A549 (cell line): Measurements from ENCODE around the gene OTULINL. TPM values are rescaled to one million over a fixed set of nuclear protein-coding genes. Genes with fewer than 3 reads are reported as not detected.
"Not testable (repeated sequence)": the region's sequence is repeated elsewhere in the genome, so short reads cannot be mapped to it uniquely, and the experiment has no call there.

Source experiments
- ATAC-seq, 2 experiments: fragments of 200-7000 bp in 1 of 2; fragments of >200 bp in 1 of 2; cut with Nextera tagmentation in 1 of 2; cut with Tn5 transposase in 1 of 2; 3 replicates each; pipeline versions ENCODE4 v1.8.0 to v1.9.1; 2018 to 2020; ENCODE audit warnings: mild to moderate bottlenecking in 1 of 2, moderate library complexity in 1 of 2
- CTCF ChIA-PET: fragments of 300-600 bp; sonication (Branson Sonifier 250); formaldehyde crosslinking; extraction: SDS; loops from one replicate; lab custom pipeline; 2021; ENCODE audit warnings: antibody characterized with exemption, inconsistent platforms; lab: Yijun Ruan, JAX
- POLR2A ChIA-PET: fragments of 350-600 bp; formaldehyde crosslinking; extraction: SDS; loops from one replicate; lab custom pipeline; 2021; ENCODE audit warnings: antibody characterized with exemption, inconsistent platforms; lab: Yijun Ruan, JAX
- DNase-seq, 2 experiments: peaks; one replicate each; pipeline versions ENCODE4 v3.0.0 to v3.0.0-alpha.2; 2011 to 2016; ENCODE audit warnings: low read depth in 1 of 2, low spot score in 1 of 2
- FAIRE-seq: peaks from 2 replicates; lab custom pipeline; 2011; peaks lifted over from hg19 to GRCh38; lab: Jason Lieb, UNC
- H3K27ac ChIP-seq, 2 experiments: fragments of >200 bp; sonication (Bioruptor Twin); formaldehyde crosslinking; 3 replicates each; pipeline ENCODE4 v1.5.1; 2016 to 2017
- H3K4me1 ChIP-seq: fragments of >200 bp; sonication (Bioruptor Twin); formaldehyde crosslinking; 3 replicates; pipeline ENCODE4 v1.6.1; 2016
- H3K4me2 ChIP-seq: fragments of >200 bp; sonication (Bioruptor Twin); formaldehyde crosslinking; 3 replicates; pipeline ENCODE4 v1.6.1; 2016
- H3K4me3 ChIP-seq: fragments of >200 bp; sonication (Bioruptor Twin); formaldehyde crosslinking; 3 replicates; pipeline ENCODE4 v1.5.1; 2016
- H3K9me3 ChIP-seq: fragments of >200 bp; sonication (Bioruptor Twin); formaldehyde crosslinking; 3 replicates; pipeline ENCODE4 v1.6.1; 2016
- BCL3 ChIP-seq: fragments of >200 bp; sonication (Bioruptor Twin); formaldehyde crosslinking; IDR thresholded peaks from 3 replicates; pipeline ENCODE4 v1.6.1; 2016
- CBX2 ChIP-seq: fragments of 200-600 bp; sonication (generic); IDR thresholded peaks from 2 replicates; pipeline ENCODE4 v1.6.1; 2016; ENCODE audit warnings: low read depth, mild to moderate bottlenecking, borderline replicate concordance
- CBX8 ChIP-seq: fragments of 200-600 bp; sonication (generic); IDR thresholded peaks from 2 replicates; pipeline ENCODE4 v1.6.1; 2016
- CHD4 ChIP-seq: fragments of 200-600 bp; sonication (generic); IDR thresholded peaks from 2 replicates; pipeline ENCODE4 v1.6.1; 2016; ENCODE audit warnings: antibody characterized with exemption, mild to moderate bottlenecking, borderline replicate concordance
- FOSB ChIP-seq: fragments of 250-450 bp; sonication (Bioruptor Pico); IDR thresholded peaks from 2 replicates; pipeline ENCODE4 v1.5.0; 2020; ENCODE audit warnings: mild to moderate bottlenecking, moderate library complexity
- FOSL2 ChIP-seq, 2 experiments: fragments of 450-650 bp in 1 of 2; fragments of >200 bp in 1 of 2; sonication (Bioruptor Twin) in 1 of 2; formaldehyde crosslinking; IDR thresholded peaks; 2 replicates each; pipeline versions ENCODE4 v1.5.0 to v1.6.1; 2016 to 2020; ENCODE audit warnings: mild to moderate bottlenecking in 1 of 2, moderate library complexity in 1 of 2
- FOXS1 ChIP-seq: fragments of 250-450 bp; sonication (Bioruptor Pico); IDR thresholded peaks from 2 replicates; pipeline ENCODE4 v1.5.0; 2020; ENCODE audit warnings: mild to moderate bottlenecking, moderate library complexity
- GATA3 ChIP-seq: IDR thresholded peaks from 2 replicates; pipeline ENCODE4 v1.6.1; 2012; ENCODE audit warnings: borderline replicate concordance
- HDAC2 ChIP-seq: fragments of 200-600 bp; sonication (generic); IDR thresholded peaks from 2 replicates; pipeline ENCODE4 v1.6.1; 2016
- HMGXB4 ChIP-seq: fragments of 250-450 bp; sonication (Bioruptor Pico); IDR thresholded peaks from 2 replicates; pipeline ENCODE4 v1.5.0; 2021; ENCODE audit warnings: mild to moderate bottlenecking, moderate library complexity, borderline replicate concordance
- RAD21 ChIP-seq, 2 experiments: fragments of >200 bp in 1 of 2; sonication (Bioruptor Twin) in 1 of 2; formaldehyde crosslinking in 1 of 2; IDR thresholded peaks in 1 of 2; conservative IDR thresholded peaks in 1 of 2; 2 replicates in 1 of 2; 3 replicates in 1 of 2; pipeline ENCODE4 v1.6.1; 2012 to 2018; ENCODE audit warnings: inconsistent platforms in 1 of 2
- REST ChIP-seq: fragments of 200-600 bp; sonication (generic); IDR thresholded peaks from 2 replicates; pipeline ENCODE4 v1.6.1; 2016; ENCODE audit warnings: antibody characterized with exemption, mild to moderate bottlenecking, moderate library complexity
- RFX5 ChIP-seq: fragments of 450-650 bp; IDR thresholded peaks from 2 replicates; pipeline ENCODE4 v1.7.1; 2014; ENCODE audit warnings: antibody characterized with exemption, mild to moderate bottlenecking, moderate library complexity
- RNF2 ChIP-seq: fragments of 200-600 bp; sonication (generic); IDR thresholded peaks from 2 replicates; pipeline ENCODE4 v1.6.1; 2016; ENCODE audit warnings: low read depth, mild to moderate bottlenecking, antibody characterized with exemption, moderate library complexity, borderline replicate concordance
- SREBF2 ChIP-seq: fragments of 450-650 bp; IDR thresholded peaks from 2 replicates; pipeline ENCODE4 v1.6.1; 2014; ENCODE audit warnings: mild to moderate bottlenecking, moderate library complexity
- TFCP2L1 ChIP-seq: fragments of 250-450 bp; sonication (Bioruptor Pico); IDR thresholded peaks from 2 replicates; pipeline ENCODE4 v1.5.0; 2021; ENCODE audit warnings: mild to moderate bottlenecking
- ZFP36 ChIP-seq: fragments of 450-650 bp; IDR thresholded peaks from 2 replicates; pipeline ENCODE4 v1.6.1; 2014; ENCODE audit warnings: borderline replicate concordance; ENCODE audit not compliant: partially characterized antibody
- WGBS: methylation state at CpG from one replicate; pipeline ENCODE4 v1.1.6; 2017; ENCODE audit errors: missing lambda C conversion rate; 5-methylcytosine and 5-hydroxymethylcytosine counted together
- polyA plus RNA-seq, 4 experiments: library from polyadenylated mRNA; depleted of rRNA in 3 of 4; stranded (reverse); fragments of >200 nt; fragmentation: RNase III in 1 of 4; extraction: RNeasy Plus Mini Kit Qiagen cat#74134 plus additional on column Dnase treatment in 1 of 4; gene quantifications; 2 replicates in 3 of 4; 3 replicates in 1 of 4; pipeline ENCODE4 v1.2.3, GENCODE V29; 2011 to 2017

Gene OTULINL
- polyA plus RNA-seq, 2 of the 4 experiments (the other 2 are of a cell fraction) = 2.9 to 3.7 TPM

GRCh38 chr5:14552017-14552416 is 29.6 kb upstream of the OTULINL start (continued):
- TF ChIP-seq REST (no peak), RFX5 (no peak), BCL3 (no peak), TFCP2L1 (CRISPR knock-in tag) (no peak), FOSB (no peak)

GRCh38 chr5:14554288-14554687 is 27.3 kb upstream of the OTULINL start:
- CTCF ChIA-PET, FAIRE-seq, H3K4me1 ChIP-seq, H3K27ac ChIP-seq, ATAC-seq, H3K4me2 ChIP-seq, POLR2A ChIA-PET, DNase-seq, H3K9me3 ChIP-seq, H3K4me3 ChIP-seq: not testable (repeated sequence)
- 38% methylated on average over 3 of the region's 3 CpGs for WGBS

- H3K4me2 ChIP-seq = no peak overlapping the region
- no peak overlapping the region for H3K27ac ChIP-seq
- H3K9me3 ChIP-seq = no peaks in the 10 kb centered on the region; the same call in 2 of the 3 replicates
- no peak overlapping the region for H3K4me3 ChIP-seq
- ATAC-seq (no peak), FAIRE-seq (no peak), DNase-seq (no peak)
- H3K4me1 ChIP-seq = no peaks in the 10 kb centered on the region
- 17% methylated on average over 1 of the region's 2 CpGs for WGBS
- ChIA-PET POLR2A (no interaction called here), CTCF (no interaction called here)
- TF ChIP-seq CBX2 = no peak
- TF ChIP-seq CBX8 = no peak
- no peak for TF ChIP-seq HMGXB4 (CRISPR knock-in tag)
- no peak for TF ChIP-seq SREBF2
- no peak for TF ChIP-seq BCL3
Measured at GRCh38 chr5:14556015-14556414, 25.6 kb upstream of the OTULINL start.

GRCh38 chr5:14557203-14557770 is 24.3 kb upstream of the OTULINL start:
- no peak overlapping the region for H3K27ac ChIP-seq
- no peak for TF ChIP-seq HMGXB4 (CRISPR knock-in tag)
- no peak for TF ChIP-seq FOSL2 (IDR thresholded peaks at IDR 0.05)
- no peak for TF ChIP-seq FOSL2 (CRISPR knock-in tag; IDR thresholded peaks at IDR 0.05)
- TF ChIP-seq RAD21 (conservative IDR thresholded peaks at IDR 0.05 in 1 of 2, IDR thresholded peaks at IDR 0.05 in 1 of 2) = no peak
- TF ChIP-seq FOXS1 (CRISPR knock-in tag) = no peak
- no peak for TF ChIP-seq HDAC2
- no peak for TF ChIP-seq GATA3
- TF ChIP-seq CHD4 = no peak
- no peak for TF ChIP-seq ZFP36
- TF ChIP-seq RNF2 = no peak
- TF ChIP-seq RFX5 = no peak
- TF ChIP-seq, all 56 proteins: peak for 0
- Histone ChIP-seq H3K4me2 (0 out of 3 replicates have a peak overlapping the region, but pooled peaks have one; percentile 4), H3K9me3 (no peaks in the 10 kb centered on the region; the same call in 2 of the 3 replicates), H3K4me3 (no peak overlapping the region), H3K4me1 (no peaks in the 10 kb centered on the region)
- ATAC-seq = no peak
- POLR2A ChIA-PET = no interaction called here
- CTCF ChIA-PET = no interaction called here
- DNase-seq = no peak
- WGBS = 46% methylated on average over 8 of the region's 8 CpGs
- no peak for FAIRE-seq
